ENCODE measurements around the gene USP40.

- no peak for TF ChIP-seq CTCF (IDR thresholded peaks at IDR 0.05 in 8 of 11, conservative IDR thresholded peaks at IDR 0.05 in 3 of 11)
- no peak for TF ChIP-seq POLR2A (IDR thresholded peaks at IDR 0.05)
- TF ChIP-seq POLR2AphosphoS5 (IDR thresholded peaks at IDR 0.05), result no peak
These were observed 38.4 kb downstream of the USP40 start for GRCh38 chr2:233528182-233528581.

Data from spleen (tissue), 7 donors.